HEK293 (cell line): ENCODE results near the gene C16orf92.
A peak's percentile ranks its signal among the peaks of the same experiment; 100 is the strongest.

Source experiments
- CTCF ChIA-PET: fragments of 350-600 bp; formaldehyde crosslinking; extraction: SDS; loops from one replicate; lab custom pipeline; 2021; ENCODE audit warnings: antibody characterized with exemption; lab: Yijun Ruan, JAX
- POLR2A ChIA-PET: fragments of 300-600 bp; formaldehyde crosslinking; extraction: SDS; loops from one replicate; lab custom pipeline; 2020; ENCODE audit warnings: antibody characterized with exemption, inconsistent platforms; lab: Yijun Ruan, JAX
- H3K27ac ChIP-seq: fragments of 200-500 bp; sonication (Bioruptor generic); 2 replicates; pipeline ENCODE4 v1.5.1; 2014; ENCODE audit warnings: low read depth, low read length, control low read depth, inconsistent platforms; ENCODE audit errors: extremely low read depth
- H3K36me3 ChIP-seq, 2 experiments: fragments of 200-500 bp in 1 of 2; sonication (Bioruptor generic) in 1 of 2; 1 replicate in 1 of 2; 2 replicates in 1 of 2; pipeline ENCODE4 v1.5.1; 2014 to 2017; ENCODE audit warnings: inconsistent platforms in 2 of 2, low read length in 2 of 2; ENCODE audit not compliant: control insufficient read depth in 2 of 2, insufficient read depth in 1 of 2
- H3K4me1 ChIP-seq: fragments of 200-500 bp; sonication (Bioruptor generic); 2 replicates; pipeline ENCODE4 v1.5.1; 2014; ENCODE audit warnings: mild to moderate bottlenecking, low read length, inconsistent platforms; ENCODE audit not compliant: control insufficient read depth, insufficient read depth
- H3K4me3 ChIP-seq: 2 replicates; pipeline ENCODE4 v1.5.1; 2011; ENCODE audit warnings: low read depth, mild to moderate bottlenecking, control low read depth, low read length, moderate library complexity
- H3K9me3 ChIP-seq: fragments of 200-500 bp; sonication (Bioruptor generic); 2 replicates; pipeline ENCODE4 v1.5.1; 2014; ENCODE audit warnings: low read depth, low read length, inconsistent platforms; ENCODE audit not compliant: control insufficient read depth, insufficient read depth
- EGR2 ChIP-seq: fragments of 450-650 bp; formaldehyde crosslinking; IDR thresholded peaks from 2 replicates; pipeline ENCODE4 v1.5.1; 2016; ENCODE audit warnings: low read depth, missing biosample characterization, missing genetic modification characterization
- MZF1 ChIP-seq: fragments of 450-650 bp; formaldehyde crosslinking; IDR thresholded peaks from 2 replicates; pipeline ENCODE4 v1.5.1; 2017; ENCODE audit warnings: missing biosample characterization, missing genetic modification characterization, borderline replicate concordance
- OSR2 ChIP-seq: fragments of 450-650 bp; formaldehyde crosslinking; IDR thresholded peaks from 2 replicates; pipeline ENCODE4 v1.5.1; 2016; ENCODE audit warnings: missing biosample characterization, missing genetic modification characterization
- PRDM1 ChIP-seq: fragments of 450-650 bp; formaldehyde crosslinking; IDR thresholded peaks from 2 replicates; pipeline ENCODE4; 2016; ENCODE audit warnings: missing biosample characterization, missing genetic modification characterization
- SCRT2 ChIP-seq: fragments of 450-650 bp; formaldehyde crosslinking; IDR thresholded peaks from 2 replicates; pipeline ENCODE4 v1.5.1; 2016; ENCODE audit warnings: missing biosample characterization, missing genetic modification characterization
- SP3 ChIP-seq: fragments of 450-650 bp; formaldehyde crosslinking; IDR thresholded peaks from 2 replicates; pipeline ENCODE4 v1.5.1; 2016; ENCODE audit warnings: missing biosample characterization, missing genetic modification characterization
- WT1 ChIP-seq: fragments of 450-650 bp; formaldehyde crosslinking; IDR thresholded peaks from 2 replicates; pipeline ENCODE4 v1.5.1; 2016; ENCODE audit warnings: missing biosample characterization, missing genetic modification characterization
- YY2 ChIP-seq: fragments of 450-650 bp; formaldehyde crosslinking; IDR thresholded peaks from 2 replicates; pipeline ENCODE4 v1.5.1; 2016; ENCODE audit warnings: missing biosample characterization, missing genetic modification characterization
- ZNF10 ChIP-seq: fragments of 450-650 bp; formaldehyde crosslinking; IDR thresholded peaks from 2 replicates; pipeline ENCODE4 v1.5.1; 2017; ENCODE audit warnings: missing biosample characterization, missing genetic modification characterization
- ZNF155 ChIP-seq: fragments of 450-650 bp; formaldehyde crosslinking; IDR thresholded peaks from 2 replicates; pipeline ENCODE4 v1.5.1; 2016; ENCODE audit warnings: missing biosample characterization, missing genetic modification characterization
- ZNF221 ChIP-seq: fragments of 450-650 bp; formaldehyde crosslinking; IDR thresholded peaks from 2 replicates; pipeline ENCODE4 v1.5.1; 2017; ENCODE audit warnings: missing biosample characterization, missing genetic modification characterization, borderline replicate concordance
- ZNF274 ChIP-seq, 2 experiments: fragments of 200-500 bp in 1 of 2; fragments of 450-650 bp in 1 of 2; sonication (Bioruptor generic) in 1 of 2; formaldehyde crosslinking in 1 of 2; IDR thresholded peaks; 2 replicates each; pipeline versions ENCODE4 v1.5.1 to v1.6.1; 2014 to 2016; ENCODE audit warnings: borderline replicate concordance in 1 of 2, inconsistent platforms in 1 of 2, low read length in 1 of 2, missing biosample characterization in 1 of 2, missing genetic modification characterization in 1 of 2
- ZNF292 ChIP-seq: fragments of 450-650 bp; formaldehyde crosslinking; IDR thresholded peaks from 2 replicates; pipeline ENCODE4 v1.5.1; 2016; ENCODE audit warnings: low read depth, missing biosample characterization, missing genetic modification characterization, borderline replicate concordance
- ZNF341 ChIP-seq: fragments of 450-650 bp; formaldehyde crosslinking; IDR thresholded peaks from 2 replicates; pipeline ENCODE4; 2016; ENCODE audit warnings: low read depth, missing biosample characterization, missing genetic modification characterization
- ZNF548 ChIP-seq: fragments of 450-650 bp; formaldehyde crosslinking; IDR thresholded peaks from 2 replicates; pipeline ENCODE4 v1.5.1; 2016; ENCODE audit warnings: missing biosample characterization, missing genetic modification characterization
- ZNF561 ChIP-seq: fragments of 450-650 bp; IDR thresholded peaks from 2 replicates; pipeline ENCODE4 v1.5.1; 2018; ENCODE audit warnings: missing biosample characterization, missing genetic modification characterization, borderline replicate concordance
- ZNF747 ChIP-seq: fragments of 450-650 bp; formaldehyde crosslinking; IDR thresholded peaks from 2 replicates; pipeline ENCODE4 v1.5.1; 2016; ENCODE audit warnings: missing biosample characterization, missing genetic modification characterization
- TF ChIP-seq, protein P1 (sequence below): fragments of 450-650 bp; formaldehyde crosslinking; IDR thresholded peaks from 2 replicates; pipeline ENCODE4 v1.5.1; 2016; ENCODE audit warnings: missing biosample characterization, missing genetic modification characterization
- TF ChIP-seq, protein P2 (sequence below): fragments of 450-650 bp; formaldehyde crosslinking; IDR thresholded peaks from 2 replicates; pipeline ENCODE4 v1.5.0; 2017; ENCODE audit warnings: missing biosample characterization, missing genetic modification characterization, borderline replicate concordance
- TF ChIP-seq, protein P3 (sequence below): fragments of 450-650 bp; formaldehyde crosslinking; IDR thresholded peaks from 2 replicates; pipeline ENCODE4 v1.5.1; 2016; ENCODE audit warnings: missing biosample characterization, missing genetic modification characterization

Gene C16orf92

DNA sequence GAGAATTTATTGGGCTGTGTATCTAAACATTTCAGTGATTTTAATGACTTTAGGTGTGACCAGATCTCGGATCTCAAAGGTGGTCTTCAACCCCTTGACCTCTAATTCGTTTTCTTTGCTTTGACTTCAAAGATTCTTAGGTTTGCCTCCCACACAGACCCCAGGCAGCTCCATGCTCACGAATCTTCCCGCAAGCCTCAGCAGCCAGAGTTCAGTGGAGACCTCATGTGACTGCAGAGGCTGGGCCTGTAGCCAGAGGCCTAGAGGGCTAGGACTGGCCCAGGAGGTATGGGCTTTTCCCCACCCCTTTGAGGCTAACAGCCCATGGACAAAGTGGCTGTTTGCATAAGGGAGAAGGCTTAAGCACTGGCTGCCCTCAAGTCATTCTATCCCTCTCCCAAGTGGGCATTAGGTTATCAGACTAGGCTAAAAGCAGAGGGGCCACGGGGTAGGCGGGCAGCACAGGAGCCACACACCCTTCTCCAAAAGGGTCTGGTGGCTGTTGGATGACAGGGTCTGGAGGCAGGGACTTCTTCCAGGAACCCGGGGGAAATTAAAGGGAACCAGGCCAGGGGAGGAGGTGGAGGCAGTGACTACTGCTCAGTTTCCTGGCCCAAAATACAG is 30.5 kb upstream of the C16orf92 start (continued):
- TF ChIP-seq ZNF155 (tag by site-specific recombination) (no peak), ZNF548 (no peak), EGR2 (tag by site-specific recombination) (peak; percentile 28; the same call in 1 of the 2 replicates)
- TF ChIP-seq, all 188 proteins: peak for 7

DNA sequence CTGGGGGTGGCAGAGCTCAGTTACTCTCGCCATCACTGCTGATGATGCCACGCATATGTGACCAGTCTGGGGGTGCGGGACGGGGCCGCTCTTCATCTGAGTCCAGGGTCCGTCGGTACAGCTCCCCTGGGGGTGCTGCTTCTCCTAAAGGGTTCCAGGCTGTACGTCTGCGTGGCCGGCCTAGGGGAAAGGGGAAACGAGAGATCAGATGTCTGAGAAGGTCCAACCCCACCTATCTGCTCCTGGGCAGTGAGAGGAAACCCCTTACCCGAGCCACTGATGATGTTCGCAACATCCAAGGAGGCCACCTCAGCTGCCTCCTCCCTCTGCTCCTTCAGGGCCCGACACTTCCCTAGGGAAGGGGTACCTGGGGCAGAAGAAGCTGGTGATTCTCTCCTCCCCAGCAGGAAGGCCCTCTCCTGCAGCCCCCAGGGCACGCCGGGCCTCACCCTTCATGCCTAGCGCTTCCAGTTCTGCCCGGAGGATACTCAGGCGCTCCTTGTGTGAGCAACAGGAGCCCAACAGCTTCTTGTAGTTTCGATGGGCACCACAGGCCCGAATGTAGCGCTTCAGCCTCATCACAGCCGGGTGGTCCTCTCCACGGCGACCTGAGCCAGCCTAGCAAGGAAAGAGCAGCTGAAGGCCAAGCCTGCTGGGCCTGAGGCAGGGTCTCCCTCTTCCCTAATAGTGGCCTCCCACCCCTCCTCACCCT is 29.7 kb upstream of the C16orf92 start:
- Histone ChIP-seq H3K36me3 (peaks cover 18 to 81% of the 10 kb centered on the region in 2 experiments), H3K9me3 (no peaks in the 10 kb centered on the region), H3K4me3 (no peak overlapping the region), H3K27ac (no peak overlapping the region), H3K4me1 (no peaks in the 10 kb centered on the region; the same call in 1 of the 2 replicates)
- ChIA-PET POLR2A (interaction anchor here (0.6 to 4.0 kb wide), 10 partner anchors 8 to 185 kb away, joined by 3 to 42 read pairs (median 3); partner anchors contain the start of genes ASPHD1, KCTD13, SEZ6L2 and TAOK2), CTCF (interaction anchor here (0.6 to 1.6 kb wide), 6 partner anchors 18 to 352 kb away, joined by 3 to 4 read pairs (median 3); partner anchors contain the start of gene PAGR1)
- TF ChIP-seq ZNF292 (tag by site-specific recombination) (no peak), ZNF274 (IDR thresholded peaks at IDR 0.05; ENCODE audit: low read length) (no peak), ZNF274 (tag by site-specific recombination; IDR thresholded peaks at IDR 0.05; ENCODE audit: borderline replicate concordance) (no peak), SCRT2 (peak; percentile 68)

DNA sequence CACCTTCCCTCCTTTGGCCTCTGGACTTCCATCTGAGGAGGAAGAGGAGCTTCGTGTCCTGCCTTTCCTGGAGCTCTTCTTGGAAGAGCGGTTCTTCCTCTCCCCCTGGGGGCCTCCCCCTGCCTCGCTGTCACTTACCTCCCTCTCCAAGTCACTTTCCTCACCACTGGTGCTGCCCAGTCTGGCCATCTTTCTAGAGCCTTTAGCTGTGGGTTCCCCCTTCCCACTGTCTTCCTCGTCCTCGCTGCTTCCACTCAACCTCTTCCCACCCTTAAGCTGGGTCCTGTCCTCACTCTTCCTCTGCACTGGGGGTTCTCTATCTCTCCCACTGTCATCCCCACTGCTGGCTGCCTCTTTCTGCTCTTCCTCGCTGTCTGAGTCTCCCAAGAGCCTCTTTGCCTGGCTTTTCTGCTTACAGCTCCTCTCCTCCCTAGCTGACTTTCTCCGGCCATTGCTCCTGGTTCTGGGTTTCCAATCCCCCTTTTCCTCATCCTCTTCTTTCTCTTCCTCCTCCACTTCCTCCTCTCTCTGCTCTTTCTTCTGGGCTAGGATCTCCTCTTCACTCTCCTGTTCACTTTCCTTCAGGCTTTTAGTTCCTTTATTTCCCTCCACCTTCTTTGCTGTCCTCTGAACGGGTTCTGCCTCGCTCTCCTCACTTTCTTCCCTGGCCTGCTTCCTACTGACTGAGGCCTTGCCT is 28.9 kb upstream of the C16orf92 start:
- Histone ChIP-seq H3K36me3 (peaks cover 16 to 78% of the 10 kb centered on the region in 2 experiments), H3K9me3 (no peaks in the 10 kb centered on the region), H3K4me3 (no peak overlapping the region), H3K4me1 (no peaks in the 10 kb centered on the region; the same call in 1 of the 2 replicates), H3K27ac (peak overlapping the region; percentile 34)
- ChIA-PET CTCF (interaction anchor here (0.5 to 1.6 kb wide), 5 partner anchors 25 to 178 kb away, joined by 3 to 4 read pairs (median 3); partner anchors contain the start of gene PAGR1), POLR2A (interaction anchor here (0.6 to 4.0 kb wide), 12 partner anchors 8 to 186 kb away, joined by 3 to 42 read pairs (median 3); partner anchors contain the start of genes KCTD13, TAOK2 and TMEM219)
- TF ChIP-seq PRDM1 (tag by site-specific recombination), result peak; percentile 97
- TF ChIP-seq, protein P1, sequence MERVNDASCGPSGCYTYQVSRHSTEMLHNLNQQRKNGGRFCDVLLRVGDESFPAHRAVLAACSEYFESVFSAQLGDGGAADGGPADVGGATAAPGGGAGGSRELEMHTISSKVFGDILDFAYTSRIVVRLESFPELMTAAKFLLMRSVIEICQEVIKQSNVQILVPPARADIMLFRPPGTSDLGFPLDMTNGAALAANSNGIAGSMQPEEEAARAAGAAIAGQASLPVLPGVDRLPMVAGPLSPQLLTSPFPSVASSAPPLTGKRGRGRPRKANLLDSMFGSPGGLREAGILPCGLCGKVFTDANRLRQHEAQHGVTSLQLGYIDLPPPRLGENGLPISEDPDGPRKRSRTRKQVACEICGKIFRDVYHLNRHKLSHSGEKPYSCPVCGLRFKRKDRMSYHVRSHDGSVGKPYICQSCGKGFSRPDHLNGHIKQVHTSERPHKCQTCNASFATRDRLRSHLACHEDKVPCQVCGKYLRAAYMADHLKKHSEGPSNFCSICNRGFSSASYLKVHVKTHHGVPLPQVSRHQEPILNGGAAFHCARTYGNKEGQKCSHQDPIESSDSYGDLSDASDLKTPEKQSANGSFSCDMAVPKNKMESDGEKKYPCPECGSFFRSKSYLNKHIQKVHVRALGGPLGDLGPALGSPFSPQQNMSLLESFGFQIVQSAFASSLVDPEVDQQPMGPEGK (tag by site-specific recombination), result 0 out of 2 replicates have a peak, but pooled peaks have one; percentile 23
- TF ChIP-seq, protein P2, sequence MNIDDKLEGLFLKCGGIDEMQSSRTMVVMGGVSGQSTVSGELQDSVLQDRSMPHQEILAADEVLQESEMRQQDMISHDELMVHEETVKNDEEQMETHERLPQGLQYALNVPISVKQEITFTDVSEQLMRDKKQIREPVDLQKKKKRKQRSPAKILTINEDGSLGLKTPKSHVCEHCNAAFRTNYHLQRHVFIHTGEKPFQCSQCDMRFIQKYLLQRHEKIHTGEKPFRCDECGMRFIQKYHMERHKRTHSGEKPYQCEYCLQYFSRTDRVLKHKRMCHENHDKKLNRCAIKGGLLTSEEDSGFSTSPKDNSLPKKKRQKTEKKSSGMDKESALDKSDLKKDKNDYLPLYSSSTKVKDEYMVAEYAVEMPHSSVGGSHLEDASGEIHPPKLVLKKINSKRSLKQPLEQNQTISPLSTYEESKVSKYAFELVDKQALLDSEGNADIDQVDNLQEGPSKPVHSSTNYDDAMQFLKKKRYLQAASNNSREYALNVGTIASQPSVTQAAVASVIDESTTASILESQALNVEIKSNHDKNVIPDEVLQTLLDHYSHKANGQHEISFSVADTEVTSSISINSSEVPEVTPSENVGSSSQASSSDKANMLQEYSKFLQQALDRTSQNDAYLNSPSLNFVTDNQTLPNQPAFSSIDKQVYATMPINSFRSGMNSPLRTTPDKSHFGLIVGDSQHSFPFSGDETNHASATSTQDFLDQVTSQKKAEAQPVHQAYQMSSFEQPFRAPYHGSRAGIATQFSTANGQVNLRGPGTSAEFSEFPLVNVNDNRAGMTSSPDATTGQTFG (tag by site-specific recombination), result 0 out of 2 replicates have a peak, but pooled peaks have one; percentile 39
- TF ChIP-seq, protein P3, sequence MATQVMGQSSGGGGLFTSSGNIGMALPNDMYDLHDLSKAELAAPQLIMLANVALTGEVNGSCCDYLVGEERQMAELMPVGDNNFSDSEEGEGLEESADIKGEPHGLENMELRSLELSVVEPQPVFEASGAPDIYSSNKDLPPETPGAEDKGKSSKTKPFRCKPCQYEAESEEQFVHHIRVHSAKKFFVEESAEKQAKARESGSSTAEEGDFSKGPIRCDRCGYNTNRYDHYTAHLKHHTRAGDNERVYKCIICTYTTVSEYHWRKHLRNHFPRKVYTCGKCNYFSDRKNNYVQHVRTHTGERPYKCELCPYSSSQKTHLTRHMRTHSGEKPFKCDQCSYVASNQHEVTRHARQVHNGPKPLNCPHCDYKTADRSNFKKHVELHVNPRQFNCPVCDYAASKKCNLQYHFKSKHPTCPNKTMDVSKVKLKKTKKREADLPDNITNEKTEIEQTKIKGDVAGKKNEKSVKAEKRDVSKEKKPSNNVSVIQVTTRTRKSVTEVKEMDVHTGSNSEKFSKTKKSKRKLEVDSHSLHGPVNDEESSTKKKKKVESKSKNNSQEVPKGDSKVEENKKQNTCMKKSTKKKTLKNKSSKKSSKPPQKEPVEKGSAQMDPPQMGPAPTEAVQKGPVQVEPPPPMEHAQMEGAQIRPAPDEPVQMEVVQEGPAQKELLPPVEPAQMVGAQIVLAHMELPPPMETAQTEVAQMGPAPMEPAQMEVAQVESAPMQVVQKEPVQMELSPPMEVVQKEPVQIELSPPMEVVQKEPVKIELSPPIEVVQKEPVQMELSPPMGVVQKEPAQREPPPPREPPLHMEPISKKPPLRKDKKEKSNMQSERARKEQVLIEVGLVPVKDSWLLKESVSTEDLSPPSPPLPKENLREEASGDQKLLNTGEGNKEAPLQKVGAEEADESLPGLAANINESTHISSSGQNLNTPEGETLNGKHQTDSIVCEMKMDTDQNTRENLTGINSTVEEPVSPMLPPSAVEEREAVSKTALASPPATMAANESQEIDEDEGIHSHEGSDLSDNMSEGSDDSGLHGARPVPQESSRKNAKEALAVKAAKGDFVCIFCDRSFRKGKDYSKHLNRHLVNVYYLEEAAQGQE (tag by site-specific recombination), result peak; percentile 41; the same call in 1 of the 2 replicates
- no peak for TF ChIP-seq ZNF747
- no peak for TF ChIP-seq OSR2 (tag by site-specific recombination)
- TF ChIP-seq ZNF10 (tag by site-specific recombination), result no peak
- TF ChIP-seq SP3, result no peak
- peak; percentile 79 for TF ChIP-seq ZNF341 (tag by site-specific recombination)
- TF ChIP-seq MZF1, result no peak
- TF ChIP-seq YY2 (tag by site-specific recombination), result 0 out of 2 replicates have a peak, but pooled peaks have one; percentile 12
- no peak for TF ChIP-seq ZNF561 (tag by site-specific recombination)
- TF ChIP-seq SCRT2, result no peak
- TF ChIP-seq WT1 (tag by site-specific recombination), result no peak
- no peak for TF ChIP-seq ZNF221
